Kidney (tissue), 14 donors: ENCODE results near the gene JPT2. TPM values are rescaled to one million over a fixed set of nuclear protein-coding genes. Genes with fewer than 3 reads are reported as not detected.

Experiments
- DNase-seq, 5 donors: peaks; one replicate each; pipeline ENCODE4 v3.0.0-alpha.2; 2013 to 2020
- FAIRE-seq: peaks from 2 replicates; lab custom pipeline; 2012; peaks lifted over from hg19 to GRCh38; lab: Jason Lieb, UNC
- H3K27ac ChIP-seq, 2 donors: one replicate each; pipeline ENCODE4 v1.7.0; 2013; ENCODE audit warnings: low read depth in 2 of 2, low read length in 2 of 2, inconsistent platforms in 1 of 2
- H3K27me3 ChIP-seq: one replicate; pipeline ENCODE4 v1.7.1; 2013; ENCODE audit warnings: low read length, inconsistent platforms; ENCODE audit not compliant: control insufficient read depth, insufficient read depth
- H3K36me3 ChIP-seq, 3 donors: one replicate each; pipeline versions ENCODE4 v1.7.0 to v1.7.1; 2013; ENCODE audit warnings: low read length in 3 of 3, control low read depth in 1 of 3, inconsistent platforms in 1 of 3; ENCODE audit not compliant: insufficient read depth in 3 of 3, control insufficient read depth in 2 of 3
- H3K4me1 ChIP-seq, 3 donors: one replicate each; pipeline versions ENCODE4 v1.7.0 to v1.7.1; 2013; ENCODE audit warnings: low read length in 3 of 3, inconsistent platforms in 1 of 3, low read depth in 1 of 3; ENCODE audit not compliant: control insufficient read depth in 2 of 3, insufficient read depth in 2 of 3
- H3K4me3 ChIP-seq, 3 donors: one replicate each; pipeline versions ENCODE4 v1.7.0 to v1.8.1; 2013; ENCODE audit warnings: low read length in 3 of 3, control low read depth in 1 of 3, inconsistent platforms in 1 of 3
- H3K9ac ChIP-seq, 3 donors: one replicate each; pipeline versions ENCODE4 v1.7.0 to v1.7.1; 2013; ENCODE audit warnings: low read length in 3 of 3, control low read depth in 1 of 3, inconsistent platforms in 1 of 3
- H3K9me3 ChIP-seq, 3 donors: one replicate each; pipeline versions ENCODE4 v1.7.0 to v1.7.1; 2013; ENCODE audit warnings: low read length in 3 of 3, control low read depth in 1 of 3, inconsistent platforms in 1 of 3; ENCODE audit not compliant: control insufficient read depth in 2 of 3, insufficient read depth in 1 of 3
- intact Hi-C: fragments of 100-400 bp; cut with DNase I; formaldehyde crosslinking; loops from one replicate; pipeline ENCODE4 v1.11.1; 2022
- polyA plus RNA-seq: library from polyadenylated mRNA; stranded (reverse); fragments of 350-450 nt; fragmentation: Illumina TruSeq; extraction: RNeasy Lipid Tissue Mini Kit (QIAGEN cat#74804); gene quantifications from one replicate; pipeline ENCODE4 v1.2.3, GENCODE V29; 2014; ENCODE audit warnings: low read depth, low replicate concordance; ENCODE audit not compliant: insufficient read depth
- total RNA-seq: library from RNA; stranded (reverse); fragmentation: NEBNext Ultra II Directional; extraction: Animal tissue kit (Norgen Biotek cat#: 25700); gene quantifications from one replicate; pipeline ENCODE4 v1.2.1, GENCODE V29; 2021
- TF ChIP-seq, protein P1 (sequence below): IDR thresholded peaks from 3 replicates; pipeline ENCODE4 v1.5.1; 2012; ENCODE audit warnings: mild to moderate bottlenecking, moderate library complexity, borderline replicate concordance; ENCODE audit not compliant: insufficient read depth; ENCODE audit errors: extremely low read depth
- donor health status: control.
- donor health status: control.
- donor health status: control.
- donor health status: control.
- donor health status: control.
- donor health status: DM: yes; HTN: yes; CAD: no.
- donor health status: Normal renal cell carcinoma (clear cell type).

JPT2 gene
- total and polyA plus RNA-seq, 2 donors from 2014 or later, result 32.8 to 89.3 TPM

GRCh38 chr16:1734123-1734522, 56.0 kb downstream of the JPT2 start:
- no peak overlapping the region for H3K4me3 ChIP-seq
- DNase-seq (no peak), FAIRE-seq (no peak)
- TF ChIP-seq, protein P1, sequence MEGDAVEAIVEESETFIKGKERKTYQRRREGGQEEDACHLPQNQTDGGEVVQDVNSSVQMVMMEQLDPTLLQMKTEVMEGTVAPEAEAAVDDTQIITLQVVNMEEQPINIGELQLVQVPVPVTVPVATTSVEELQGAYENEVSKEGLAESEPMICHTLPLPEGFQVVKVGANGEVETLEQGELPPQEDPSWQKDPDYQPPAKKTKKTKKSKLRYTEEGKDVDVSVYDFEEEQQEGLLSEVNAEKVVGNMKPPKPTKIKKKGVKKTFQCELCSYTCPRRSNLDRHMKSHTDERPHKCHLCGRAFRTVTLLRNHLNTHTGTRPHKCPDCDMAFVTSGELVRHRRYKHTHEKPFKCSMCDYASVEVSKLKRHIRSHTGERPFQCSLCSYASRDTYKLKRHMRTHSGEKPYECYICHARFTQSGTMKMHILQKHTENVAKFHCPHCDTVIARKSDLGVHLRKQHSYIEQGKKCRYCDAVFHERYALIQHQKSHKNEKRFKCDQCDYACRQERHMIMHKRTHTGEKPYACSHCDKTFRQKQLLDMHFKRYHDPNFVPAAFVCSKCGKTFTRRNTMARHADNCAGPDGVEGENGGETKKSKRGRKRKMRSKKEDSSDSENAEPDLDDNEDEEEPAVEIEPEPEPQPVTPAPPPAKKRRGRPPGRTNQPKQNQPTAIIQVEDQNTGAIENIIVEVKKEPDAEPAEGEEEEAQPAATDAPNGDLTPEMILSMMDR, result no peak
- no peak overlapping the region for H3K9ac ChIP-seq
- peaks cover 0 to 8% (median 0%) of the 10 kb centered on the region in 3 donors for H3K9me3 ChIP-seq
- peaks cover 8 to 11% (median 9%) of the 10 kb centered on the region in 3 donors for H3K36me3 ChIP-seq
- H3K4me1 ChIP-seq, result no peaks in the 10 kb centered on the region
- intact Hi-C loops, result no loop called here
- H3K27me3 ChIP-seq, result no peaks in the 10 kb centered on the region
- H3K27ac ChIP-seq, result no peak overlapping the region

- H3K4me3 ChIP-seq, result no peak overlapping the region
- intact Hi-C loops, result no loop called here
- H3K9ac ChIP-seq, result no peak overlapping the region
- DNase-seq (no peak), FAIRE-seq (no peak)
- no peak overlapping the region for H3K27ac ChIP-seq
- H3K9me3 ChIP-seq, result peaks cover 0 to 8% (median 0%) of the 10 kb centered on the region in 3 donors
- peaks cover 8 to 9% (median 9%) of the 10 kb centered on the region in 3 donors for H3K36me3 ChIP-seq
- TF ChIP-seq, protein P1, result no peak
- H3K27me3 ChIP-seq, result no peaks in the 10 kb centered on the region
- no peaks in the 10 kb centered on the region for H3K4me1 ChIP-seq
Observed at GRCh38 chr16:1734816-1735215, 56.7 kb downstream of the JPT2 start.

- Histone ChIP-seq H3K9ac (no peak overlapping the region), H3K27ac (no peak overlapping the region), H3K4me1 (no peaks in the 10 kb centered on the region), H3K27me3 (no peaks in the 10 kb centered on the region), H3K4me3 (no peak overlapping the region), H3K9me3 (peaks cover 0 to 8% (median 0%) of the 10 kb centered on the region in 3 donors), H3K36me3 (peaks cover 4 to 11% (median 9%) of the 10 kb centered on the region in 3 donors)
- intact Hi-C loops, result no loop called here
- TF ChIP-seq, protein P1, result no peak
- no peak for FAIRE-seq
- no peak for DNase-seq
Observed at GRCh38 chr16:1740234-1740633, 62.2 kb downstream of the JPT2 start.
